Activated T-cell treated with anti-CD3 and anti-CD28 coated beads for 48 hours (primary cell): Measurements from ENCODE around the gene OPRL1.

ENCODE experiments used
- DNase-seq: peaks from one replicate; pipeline ENCODE4 v3.0.0-alpha.2; 2020; ENCODE audit warnings: low read depth

Gene OPRL1

DNA sequence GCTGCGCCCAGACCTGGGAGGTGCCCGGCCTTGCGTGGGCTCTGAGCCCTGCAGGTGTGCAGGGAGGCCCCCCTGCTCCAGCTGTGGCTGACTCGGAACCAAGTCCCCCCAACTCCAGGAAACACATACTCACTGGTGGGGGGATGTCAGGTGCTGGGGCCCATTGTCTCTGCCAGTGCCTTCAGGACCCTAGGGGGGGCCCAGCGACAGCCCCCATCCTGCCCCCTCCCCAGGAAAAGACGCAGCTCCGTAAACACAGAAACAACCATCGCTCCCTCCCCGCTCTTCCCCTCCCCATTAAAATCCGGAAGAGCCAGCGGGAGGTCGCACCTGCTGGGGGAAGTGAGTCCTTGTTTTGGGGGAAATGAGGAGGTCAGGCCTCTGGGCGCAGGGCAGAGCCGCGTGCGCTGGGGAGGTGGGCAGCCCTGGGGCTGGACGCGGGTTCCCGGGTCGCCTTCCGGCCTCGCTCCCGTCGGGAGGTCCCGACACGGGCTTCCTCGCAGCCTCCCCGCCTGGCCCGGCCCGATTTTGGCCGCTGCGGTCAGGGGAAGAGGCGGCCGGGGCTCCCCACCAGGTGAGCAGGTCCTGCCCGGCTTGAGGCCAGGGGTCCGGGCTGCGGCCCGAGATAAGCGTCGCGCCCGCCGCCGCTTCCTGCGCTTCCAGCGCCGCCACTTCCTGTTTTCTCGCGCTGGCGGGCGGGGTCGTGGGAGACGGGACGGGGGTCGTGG is 37.7 kb upstream of the OPRL1 start:
- no peak for DNase-seq

DNA sequence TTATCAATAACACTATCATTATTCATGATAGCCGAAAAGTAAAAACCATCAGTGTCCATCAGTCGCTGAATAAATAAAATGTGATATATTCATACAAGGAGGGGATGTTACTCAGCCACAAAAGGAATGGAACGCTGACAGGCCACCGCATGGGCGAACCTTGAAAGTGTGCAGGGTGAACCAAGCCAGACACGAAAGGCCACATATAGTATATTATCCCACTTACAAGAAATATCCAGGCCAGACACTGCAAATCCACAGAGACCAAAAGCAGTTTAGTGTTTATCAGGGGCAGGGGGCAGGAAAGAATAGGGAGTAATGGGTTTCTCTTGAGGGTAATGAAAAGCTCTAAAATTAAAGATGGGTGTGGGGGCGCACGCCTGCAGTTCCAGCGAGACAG is 36.1 kb upstream of the OPRL1 start:
- no peak for DNase-seq

DNA sequence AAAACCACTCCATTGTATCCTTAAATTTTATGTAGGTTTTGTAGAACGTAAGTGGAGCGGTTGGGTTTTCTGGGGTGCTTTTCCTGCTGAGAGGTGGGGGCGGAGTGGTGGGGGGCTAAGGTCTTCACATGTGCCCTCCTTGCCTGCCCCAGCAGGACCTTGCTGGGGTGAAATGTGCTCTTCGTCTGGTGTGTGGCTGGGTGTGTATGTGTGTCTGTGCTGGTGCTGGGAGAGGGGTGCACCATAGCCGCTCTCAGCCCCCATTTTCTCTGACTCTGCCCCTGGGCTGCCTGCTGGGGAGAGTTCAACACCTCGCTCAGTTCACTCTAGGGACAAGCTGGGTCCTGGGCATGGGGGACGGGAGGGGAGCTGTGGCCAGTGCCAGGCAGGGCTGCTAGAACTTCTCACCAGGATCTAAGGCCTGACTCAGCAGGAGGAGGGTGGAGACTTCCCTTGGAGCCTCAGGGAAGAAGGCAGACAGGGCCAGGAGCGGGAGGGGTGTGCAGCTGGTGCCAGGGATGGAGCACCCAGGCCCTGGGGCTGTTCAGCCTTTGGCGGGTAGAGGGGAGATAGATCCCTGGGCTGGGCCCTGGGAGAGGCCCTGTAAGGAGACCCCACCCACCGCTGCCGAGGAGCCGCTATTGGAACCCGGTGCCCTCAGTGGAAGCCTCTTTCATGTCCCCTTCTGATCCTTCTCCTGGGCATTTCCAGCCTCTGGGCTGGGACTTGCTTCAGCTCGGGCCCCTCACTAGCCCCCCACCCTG is 35.2 kb upstream of the OPRL1 start:
- no peak for DNase-seq

DNA sequence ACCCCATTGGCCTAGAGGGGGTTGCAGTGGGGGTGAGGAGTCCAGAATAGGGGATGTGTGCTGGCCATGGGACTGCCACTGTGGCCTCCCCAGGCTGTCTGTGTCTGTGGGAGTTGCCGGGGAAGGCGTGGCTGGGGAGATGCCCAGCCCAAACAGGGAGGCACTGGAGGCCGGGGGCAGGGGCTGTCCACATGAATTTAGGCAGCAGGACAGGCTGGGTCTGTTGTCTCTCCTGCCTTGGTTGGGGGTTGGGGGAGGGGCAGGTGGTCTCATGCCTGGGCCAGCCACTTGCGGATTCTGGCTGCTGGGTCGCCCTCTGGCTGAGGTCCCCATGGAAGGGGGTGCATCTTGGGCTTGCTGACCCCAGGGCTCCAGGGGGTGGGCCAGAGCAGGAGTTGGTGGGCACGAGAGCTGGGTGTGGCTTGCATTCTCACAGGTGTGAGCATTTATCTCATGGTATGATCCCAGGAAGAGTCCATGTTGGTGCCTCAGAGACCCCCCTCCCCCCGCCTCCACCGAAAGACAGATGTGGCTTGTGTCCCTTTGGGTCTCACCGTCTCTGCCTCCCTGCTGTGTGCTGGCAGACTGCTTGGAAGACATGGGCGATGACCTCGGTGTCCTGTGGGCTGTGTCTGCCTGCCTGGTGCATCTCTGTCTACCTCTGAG is 34.4 kb upstream of the OPRL1 start:
- no peak for DNase-seq

DNA sequence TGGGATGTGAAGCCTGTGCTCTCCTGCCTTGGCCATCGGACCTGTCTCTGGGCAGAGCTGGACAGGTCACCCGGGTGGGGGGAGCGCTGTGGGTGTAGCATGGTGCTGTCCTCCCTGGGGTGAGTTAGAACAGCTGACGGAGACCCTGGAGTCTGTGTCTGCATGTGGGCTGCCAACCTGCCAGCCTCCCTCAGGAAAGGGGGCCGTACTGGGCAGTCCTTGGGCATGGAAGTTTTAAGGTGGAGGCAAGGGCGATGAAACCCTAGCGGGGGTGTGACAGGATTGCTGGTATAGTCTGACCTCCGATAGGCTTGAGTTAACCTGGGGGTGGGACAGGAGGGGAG is 32.9 kb upstream of the OPRL1 start:
- DNase-seq = no peak

DNA sequence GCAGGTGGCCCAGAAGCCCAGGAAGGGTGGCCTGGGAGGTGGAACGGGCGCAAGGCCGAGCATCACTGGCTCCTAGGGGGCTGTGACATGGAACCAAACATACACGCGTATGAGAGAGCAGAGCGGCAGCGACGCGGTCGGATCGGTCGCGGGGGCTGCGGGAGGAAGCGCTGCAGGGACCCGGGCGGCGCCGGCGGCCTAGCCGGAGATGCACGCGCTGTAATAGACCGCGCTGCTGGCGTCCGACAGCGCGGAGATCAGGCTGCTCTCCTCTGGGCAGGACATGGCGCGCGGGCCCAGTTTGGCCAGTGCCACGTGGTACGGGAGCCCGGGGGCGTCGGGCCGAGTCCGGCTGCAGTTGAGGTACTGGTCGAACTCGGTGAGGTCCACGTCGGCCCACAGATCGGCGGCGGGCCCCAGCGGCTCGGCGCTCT is 31.9 kb upstream of the OPRL1 start:
- no peak for DNase-seq

DNA sequence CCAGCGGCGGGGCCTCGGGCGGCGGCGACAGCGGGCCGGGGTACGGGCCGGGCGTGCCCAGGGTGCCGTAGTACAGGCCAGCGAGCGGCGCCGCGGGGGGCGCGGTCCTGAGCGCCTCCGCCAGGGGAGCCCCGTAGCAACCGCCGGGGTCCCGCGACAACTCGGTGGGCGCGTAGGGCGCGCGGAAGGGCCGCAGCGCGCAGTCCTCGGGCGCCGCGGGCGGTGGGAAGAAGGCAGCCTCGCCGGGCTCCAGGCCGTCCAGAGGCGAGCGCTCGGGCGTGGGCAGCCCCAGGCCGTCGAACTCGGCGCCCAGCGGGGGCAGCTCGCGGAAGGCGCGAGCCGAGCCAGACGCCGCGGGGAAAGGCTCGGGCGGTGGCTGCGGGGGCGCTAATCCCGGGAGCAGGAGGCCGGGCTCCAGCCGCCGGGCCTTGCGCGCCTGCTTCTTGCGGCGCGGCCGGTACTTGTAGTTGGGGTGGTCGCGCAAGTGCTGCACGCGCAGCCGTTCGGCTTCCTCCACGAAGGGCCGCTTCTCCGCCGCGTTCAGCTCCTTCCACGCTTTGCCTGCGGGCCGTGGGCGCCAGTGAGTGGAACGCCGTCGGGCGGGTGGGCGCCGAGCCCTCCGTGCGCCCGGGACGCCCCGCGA is 31.4 kb upstream of the OPRL1 start:
- DNase-seq = no peak

DNA sequence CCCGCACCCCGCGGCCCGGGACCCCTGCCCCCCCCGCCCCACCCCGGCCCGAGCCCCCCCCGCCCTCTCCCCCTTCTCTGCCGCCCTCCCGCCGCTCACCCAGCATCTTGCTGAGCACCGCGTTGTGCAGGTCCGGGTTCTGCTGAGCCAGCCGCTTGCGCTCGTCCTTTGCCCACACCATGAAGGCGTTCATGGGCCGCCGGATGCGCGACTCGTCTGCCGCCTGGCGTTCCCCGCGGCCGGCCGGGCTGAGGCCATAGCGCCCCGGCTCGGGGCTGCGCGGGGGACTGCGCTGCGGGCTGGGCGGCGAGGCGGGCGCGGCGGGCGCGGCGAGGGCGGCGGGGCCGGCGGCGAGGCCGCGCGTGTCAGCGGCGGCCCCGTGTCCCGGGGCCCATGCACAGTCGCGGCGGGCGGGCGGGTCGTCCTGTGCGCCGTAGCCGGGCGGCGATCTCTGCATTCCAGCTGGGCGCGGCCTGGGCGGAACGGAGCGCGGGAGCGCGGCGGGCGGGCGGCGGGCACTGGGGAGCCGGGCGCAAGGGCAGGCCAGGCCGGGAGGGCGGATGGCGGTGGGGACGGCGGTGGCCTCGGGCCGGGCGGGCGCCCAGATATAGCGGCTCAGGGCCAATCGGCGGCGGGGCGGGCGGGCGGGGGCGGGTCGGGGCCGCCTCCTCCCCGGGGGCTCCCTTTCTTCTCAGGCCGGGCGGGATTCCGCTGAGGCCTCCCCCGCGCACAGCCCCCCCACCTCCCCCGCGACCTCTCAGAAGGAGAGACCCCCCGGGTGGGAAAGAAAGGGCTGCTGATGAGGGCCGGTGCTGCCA is 30.6 kb upstream of the OPRL1 start, which contains the start of gene SOX18:
TSS of gene SOX18 (minus strand) at position 580 of the 818 bp plus-strand sequence. CDS start at position 457, 123 bp downstream.
- peak; percentile 37 for DNase-seq

DNA sequence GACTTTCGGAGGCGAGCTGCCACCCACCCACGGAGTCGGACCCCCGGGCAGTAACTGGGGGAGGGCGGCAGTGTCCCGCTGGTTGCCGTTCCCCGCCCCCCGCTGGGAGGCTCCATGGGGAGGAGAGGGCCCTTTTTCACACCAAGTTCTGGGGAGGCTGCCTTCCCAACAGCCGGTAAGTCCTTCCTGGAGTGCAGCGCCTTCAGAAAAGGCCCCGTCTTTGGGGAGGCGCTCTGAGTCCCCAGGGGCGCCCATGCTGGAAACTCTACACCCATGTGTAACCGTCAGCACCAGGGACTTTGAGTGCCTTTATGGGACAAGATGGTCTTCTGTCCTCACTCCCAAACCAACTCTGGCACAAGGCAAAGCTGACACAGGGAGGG is 30.0 kb upstream of the OPRL1 start:
- DNase-seq = no peak

DNA sequence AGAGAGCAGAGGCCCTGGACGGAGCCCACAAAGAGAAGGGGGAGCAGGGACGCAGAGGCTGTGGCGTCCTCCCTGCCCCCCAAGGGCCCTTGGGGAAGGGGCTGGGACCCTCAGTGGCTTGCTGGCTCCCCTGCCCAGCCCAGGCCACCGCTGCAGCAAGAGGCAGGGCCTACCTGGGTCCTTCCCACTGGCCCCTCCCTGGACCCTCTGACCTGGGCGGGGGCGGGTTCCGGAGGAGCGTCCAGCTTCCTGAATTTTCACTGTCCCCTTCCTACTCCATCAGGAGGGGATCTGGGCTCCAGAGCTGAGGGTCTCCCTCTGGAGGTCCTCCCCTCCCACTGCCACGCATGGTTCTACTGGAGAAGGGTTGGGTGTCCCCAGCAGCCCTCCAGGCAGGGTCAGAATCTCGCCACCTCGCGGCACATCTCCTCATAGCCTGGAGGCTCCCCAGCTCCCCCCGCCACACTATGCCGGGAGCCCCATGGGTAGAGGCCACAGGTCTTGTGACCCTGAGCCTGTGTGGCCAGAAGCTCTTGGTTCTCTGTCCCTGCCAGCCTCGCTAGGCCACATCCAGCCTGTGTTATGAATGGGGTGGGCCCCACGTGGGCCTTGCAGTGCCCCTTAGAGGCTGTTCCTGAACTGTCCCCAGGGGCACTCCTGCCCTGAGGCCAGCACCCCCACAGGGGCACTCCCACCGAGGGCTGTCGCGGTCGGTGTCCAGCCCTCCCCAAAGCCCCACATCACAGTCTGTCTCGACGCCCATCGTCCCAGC is 29.4 kb upstream of the OPRL1 start:
- no peak for DNase-seq

DNA sequence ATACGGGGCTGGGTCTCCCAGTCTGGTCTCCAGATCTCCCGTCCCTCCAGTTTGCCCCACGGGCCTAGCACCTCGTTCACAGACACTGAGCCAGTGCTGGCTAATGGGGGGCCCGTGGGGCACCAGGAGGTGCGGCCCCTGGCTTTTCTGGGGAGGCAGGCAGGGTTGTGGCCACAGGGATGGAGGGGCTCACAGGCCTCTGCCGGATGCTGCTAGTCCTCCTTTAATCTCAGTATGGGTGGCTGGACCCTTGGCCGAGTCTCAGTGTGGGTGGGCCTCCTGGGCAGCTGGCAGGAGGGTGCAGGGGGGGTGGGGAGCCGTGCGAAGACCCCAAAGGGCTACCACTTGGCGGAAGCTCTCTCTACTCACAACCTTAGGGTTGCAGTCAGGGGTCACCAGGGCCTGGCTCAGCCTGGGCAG is 28.8 kb upstream of the OPRL1 start:
- no peak for DNase-seq

DNA sequence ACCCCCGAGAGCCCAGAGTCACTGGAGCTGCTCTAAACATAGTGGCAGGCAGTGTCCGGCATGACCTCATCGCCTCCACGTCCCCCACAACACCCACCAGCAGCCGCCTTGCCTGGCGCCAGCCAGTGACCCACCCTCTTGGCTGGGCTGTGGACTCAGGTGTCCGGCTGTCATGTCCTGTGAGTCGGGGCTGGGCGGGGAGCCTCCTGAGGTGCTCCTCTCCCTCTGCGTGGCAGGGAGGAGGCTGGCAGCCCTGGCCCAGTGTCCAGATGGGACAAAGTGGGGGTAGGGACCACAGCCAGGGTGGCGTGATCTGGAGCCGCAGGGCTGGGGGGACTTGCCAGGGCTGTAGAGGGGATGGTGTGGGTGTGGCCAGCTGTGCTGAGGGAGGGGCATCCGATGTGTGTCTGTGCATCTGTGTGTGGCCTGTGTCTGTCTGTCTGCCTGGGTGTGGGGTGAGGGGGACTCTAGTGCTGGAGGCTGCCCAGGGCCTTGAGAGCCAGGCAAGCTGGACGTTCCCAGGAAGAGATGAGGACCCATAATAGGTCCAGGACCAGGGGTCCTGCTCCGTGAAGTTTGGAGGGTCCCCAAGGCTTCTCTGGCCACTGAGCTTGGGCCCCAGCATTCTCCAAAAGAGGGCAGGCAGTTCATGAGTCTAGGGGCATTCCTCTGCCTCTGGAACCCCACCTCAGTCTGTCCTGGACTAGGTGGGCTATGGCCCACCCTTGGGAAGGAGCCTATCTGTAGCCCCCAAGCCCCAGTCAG is 28.1 kb upstream of the OPRL1 start:
- no peak for DNase-seq

DNA sequence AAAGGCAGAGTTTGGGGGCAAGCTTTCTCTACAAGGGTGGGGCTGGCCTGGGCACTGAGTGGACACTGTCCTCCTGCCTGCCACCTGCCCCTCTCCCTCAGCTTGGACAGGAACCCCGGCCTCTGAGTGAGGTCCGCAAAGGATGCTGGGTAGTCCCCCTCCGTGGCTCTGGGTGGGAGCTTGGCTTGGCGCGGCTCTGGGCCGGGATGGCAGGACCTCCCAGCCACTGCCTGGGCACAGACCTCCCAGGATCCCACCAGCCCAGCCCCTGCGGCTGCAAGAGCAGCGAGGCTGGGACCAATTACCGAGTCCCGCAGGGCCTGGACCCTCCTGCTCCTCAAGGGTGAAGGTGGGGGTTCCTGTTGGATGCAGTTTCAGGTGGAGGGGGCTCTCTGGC is 27.6 kb upstream of the OPRL1 start:
- DNase-seq = no peak

DNA sequence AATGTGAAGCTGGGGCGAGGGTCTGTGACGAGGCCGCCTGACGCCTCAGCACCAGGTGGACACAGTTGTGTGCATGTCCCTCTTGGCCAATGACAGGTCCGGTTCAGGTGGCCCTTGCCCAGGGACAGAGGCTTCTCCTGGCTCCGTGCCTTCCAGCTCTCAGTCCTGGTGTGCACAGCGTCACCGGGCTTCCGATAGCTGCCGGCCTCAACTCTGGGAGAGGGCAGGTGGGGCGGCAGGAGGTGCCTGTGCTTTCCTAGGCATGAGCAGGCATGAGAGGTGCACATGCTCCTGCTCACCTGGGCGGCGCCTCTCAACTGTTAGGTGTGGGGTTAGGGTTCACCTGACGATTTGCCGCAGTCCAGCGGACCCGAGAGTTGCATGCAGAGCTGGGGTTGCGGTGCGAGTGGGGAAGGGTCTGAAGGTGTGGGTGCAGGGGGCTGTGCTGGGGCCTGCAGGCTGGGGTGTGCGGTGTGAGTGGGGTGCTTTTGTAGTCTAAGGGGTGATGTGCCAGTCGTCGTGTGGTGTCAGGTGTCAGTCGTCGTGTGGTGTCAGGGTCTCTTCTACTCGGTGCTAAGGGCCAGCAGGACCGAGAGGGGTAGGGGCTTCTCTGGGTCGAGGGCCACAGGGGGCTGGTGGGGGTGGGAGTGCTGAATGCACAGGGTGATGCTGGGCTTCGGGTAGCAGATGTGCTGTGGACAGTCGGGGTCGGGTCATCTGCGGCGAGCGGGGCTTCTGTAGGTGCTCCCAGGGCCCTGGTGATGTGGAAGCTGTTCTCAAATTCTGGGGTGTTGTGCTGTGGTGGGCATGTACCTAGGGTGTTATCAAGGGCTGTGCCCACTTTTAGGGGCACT is 26.7 kb upstream of the OPRL1 start:
- no peak for DNase-seq

DNA sequence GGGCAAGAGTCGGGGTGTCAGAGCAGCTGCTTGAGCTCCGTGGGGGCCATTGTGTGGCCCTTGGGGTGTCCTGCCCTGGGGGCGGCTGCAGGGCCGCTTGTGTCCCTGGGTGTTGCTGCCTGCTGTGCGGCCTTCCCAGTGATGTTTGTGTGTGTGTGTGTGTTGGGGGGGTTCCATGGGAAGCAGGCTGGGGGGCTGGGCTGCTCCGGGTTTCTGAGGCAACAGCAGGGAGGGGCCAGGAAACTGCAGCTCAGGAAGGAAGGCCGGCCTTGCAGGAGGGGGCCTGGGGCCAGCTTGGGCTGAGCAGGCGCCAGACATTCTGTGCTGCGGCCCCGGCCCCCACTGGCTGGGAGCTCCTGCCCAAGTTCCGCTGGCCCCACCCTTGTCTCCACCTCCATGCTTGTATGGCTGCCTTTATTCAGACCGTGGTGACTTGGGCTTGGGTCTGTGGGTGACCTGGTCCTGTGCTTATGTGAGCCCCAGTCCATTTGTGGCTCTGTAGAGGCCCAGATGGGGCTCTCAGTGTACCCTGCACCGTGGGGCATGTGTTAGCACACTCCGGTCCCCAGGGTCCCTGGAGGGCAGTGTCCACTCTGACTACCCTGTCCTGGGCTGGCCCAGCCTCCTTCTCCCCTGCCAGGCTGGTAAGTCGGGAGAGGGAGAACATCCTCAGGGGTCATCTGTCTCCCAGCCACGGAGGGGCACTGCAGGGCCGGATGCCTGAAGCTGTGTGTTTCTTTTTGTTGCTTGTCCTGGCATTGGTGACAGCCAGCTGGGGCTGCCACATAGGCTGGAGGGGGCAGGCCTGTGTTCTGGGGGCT is 25.8 kb upstream of the OPRL1 start:
- DNase-seq = no peak

DNA sequence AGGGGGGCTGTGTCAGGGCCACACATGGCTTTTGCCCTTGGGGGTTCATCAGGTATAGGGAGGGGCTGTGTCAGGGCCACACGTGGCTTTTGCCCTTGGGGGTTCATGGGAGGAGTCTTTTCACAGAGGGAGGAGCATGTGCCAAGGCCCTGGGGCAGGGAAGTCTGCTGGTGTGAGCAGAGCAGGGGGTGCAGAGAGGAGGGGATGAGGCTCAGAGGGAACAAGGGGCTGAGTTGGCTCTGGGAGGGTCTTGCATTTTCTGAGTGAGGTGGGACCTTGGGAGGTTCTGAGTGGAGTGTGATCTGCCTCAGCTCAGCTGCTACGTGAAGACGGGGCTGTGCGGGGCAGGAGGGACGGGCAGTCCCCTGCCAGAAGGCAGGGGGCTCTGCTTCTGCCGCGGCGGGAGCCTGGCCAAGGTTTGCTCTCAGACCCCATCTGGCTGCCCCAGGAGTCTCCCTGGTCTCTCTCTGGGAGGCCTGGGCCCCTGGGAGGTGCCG is 24.4 kb upstream of the OPRL1 start:
- no peak for DNase-seq

DNA sequence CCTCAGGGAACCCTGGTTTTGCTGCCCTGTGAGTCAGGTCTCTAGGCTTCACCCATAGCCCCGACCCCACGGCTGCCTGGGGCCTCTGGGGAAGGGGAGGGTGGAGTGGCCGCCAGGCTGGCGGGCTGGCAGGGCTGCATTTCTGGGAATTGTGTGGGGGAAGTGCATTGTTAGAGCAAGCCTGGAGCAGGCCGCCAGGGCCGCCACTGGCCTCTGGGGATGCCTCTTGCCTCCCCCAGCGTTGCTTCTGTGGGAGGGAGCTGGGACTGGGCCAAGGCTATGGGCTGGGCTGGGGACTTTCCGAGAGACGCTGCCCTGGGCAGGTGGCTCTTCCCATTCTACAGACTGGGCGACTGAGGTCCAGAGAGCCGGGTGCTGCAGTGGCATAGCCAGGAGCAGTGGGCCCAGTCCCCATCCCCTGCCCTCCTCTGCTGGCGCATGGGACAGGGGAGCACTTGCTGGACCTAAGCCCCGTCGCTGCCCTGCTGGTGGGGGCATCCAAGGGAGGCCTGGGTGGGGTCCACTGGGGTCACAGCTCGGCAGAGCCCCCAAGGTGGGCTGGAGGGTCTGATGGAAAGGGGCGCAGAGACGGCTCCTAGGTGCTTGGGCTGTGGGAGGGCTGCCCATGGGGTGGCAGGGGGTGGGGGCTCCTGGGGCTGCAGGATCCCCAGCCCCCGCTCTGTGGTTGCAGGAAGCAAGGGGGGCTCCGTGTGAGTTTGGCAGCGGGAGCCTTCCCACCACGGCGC is 23.8 kb upstream of the OPRL1 start:
- no peak for DNase-seq

DNA sequence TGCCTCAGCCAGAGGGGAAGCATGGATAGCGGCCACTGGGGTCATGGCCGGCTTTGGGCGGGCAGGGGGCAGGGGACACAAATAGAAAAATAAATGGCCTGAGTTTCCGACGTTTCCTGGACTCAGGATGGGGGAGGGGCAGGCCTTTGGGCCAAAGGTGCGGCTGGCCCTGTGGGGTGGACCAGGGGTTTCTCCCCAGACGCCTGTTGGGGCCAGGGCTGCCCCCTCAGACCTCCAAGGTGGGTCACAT is 23.3 kb upstream of the OPRL1 start:
- DNase-seq = no peak
